H1 (cell line): ENCODE results near the gene ATP4A. TPM values are rescaled to one million over a fixed set of nuclear protein-coding genes. Genes with fewer than 3 reads are reported as not detected.

Experiments used
- CTCF ChIA-PET: fragments of 300-600 bp; sonication (Branson Sonifier 250); formaldehyde crosslinking; loops from one replicate; lab custom pipeline; 2021; ENCODE audit not compliant: partially characterized antibody; lab: Charles Lee
- POLR2A ChIA-PET: fragments of 300-600 bp; sonication (Branson Sonifier 250); formaldehyde crosslinking; loops from one replicate; lab custom pipeline; 2021; ENCODE audit warnings: inconsistent platforms; ENCODE audit not compliant: partially characterized antibody; lab: Charles Lee
- DNase-seq, 2 experiments: peaks; one replicate each; pipeline versions ENCODE4 v3.0.0 to v3.0.0-alpha.2; 2010 to 2022; ENCODE audit warnings: low spot score in 2 of 2, low read depth in 1 of 2, mixed read lengths in 1 of 2
- FAIRE-seq: peaks from 2 replicates; lab custom pipeline; 2011; peaks lifted over from hg19 to GRCh38; lab: Jason Lieb, UNC
- H2AFZ ChIP-seq: 2 replicates; pipeline ENCODE4 v1.8.1; 2012; ENCODE audit warnings: low read length, inconsistent platforms
- H2AK5ac ChIP-seq: 2 replicates; pipeline ENCODE4 v1.6.1; 2013; ENCODE audit warnings: low read depth, low read length
- H2BK120ac ChIP-seq: replicated peaks from 2 replicates; pipeline ENCODE3; 2013; ENCODE audit warnings: low read depth, low read length, inconsistent platforms
- H2BK12ac ChIP-seq: 2 replicates; pipeline ENCODE4 v1.6.1; 2013; ENCODE audit warnings: low read depth, low read length
- H2BK15ac ChIP-seq: 2 replicates; pipeline ENCODE4 v1.6.1; 2013; ENCODE audit warnings: low read length
- H2BK20ac ChIP-seq: 2 replicates; pipeline ENCODE4 v1.6.1; 2013; ENCODE audit warnings: low read length
- H2BK5ac ChIP-seq: 2 replicates; pipeline ENCODE4 v1.6.1; 2013; ENCODE audit warnings: low read depth, low read length
- H3K14ac ChIP-seq: 2 replicates; pipeline ENCODE4 v1.6.1; 2013; ENCODE audit warnings: inconsistent platforms; ENCODE audit not compliant: insufficient read length
- H3K18ac ChIP-seq: 2 replicates; pipeline ENCODE4 v1.6.1; 2013; ENCODE audit warnings: low read length; ENCODE audit errors: extremely low read depth
- H3K23ac ChIP-seq: 2 replicates; pipeline ENCODE4 v1.6.1; 2013; ENCODE audit warnings: inconsistent platforms; ENCODE audit not compliant: insufficient read length
- H3K23me2 ChIP-seq: 2 replicates; pipeline ENCODE4 v1.6.1; 2013; ENCODE audit warnings: low read depth, low read length
- H3K27ac ChIP-seq: 2 replicates; pipeline ENCODE4 v1.6.1; 2011; ENCODE audit warnings: low read depth, low read length, inconsistent platforms
- H3K27me3 ChIP-seq, 4 experiments: replicated peaks in 1 of 4; 1 replicate in 1 of 4; 2 replicates in 3 of 4; pipeline versions ENCODE4 v1.6.1 to v1.8.1; 2011 to 2013; ENCODE audit warnings: low read length in 3 of 4, mild to moderate bottlenecking in 3 of 4, inconsistent platforms in 2 of 4, mixed read lengths in 2 of 4, moderate library complexity in 1 of 4; ENCODE audit not compliant: control insufficient read depth in 3 of 4, insufficient read depth in 3 of 4; ENCODE audit errors: extremely low read depth in 1 of 4
- H3K36me3 ChIP-seq, 4 experiments: 2 replicates each; pipeline versions ENCODE4 v1.6.1 to v1.8.1; 2011 to 2013; ENCODE audit warnings: mild to moderate bottlenecking in 4 of 4, low read length in 3 of 4, moderate library complexity in 2 of 4, control low read depth in 1 of 4, inconsistent platforms in 1 of 4; ENCODE audit not compliant: insufficient read depth in 4 of 4, control insufficient read depth in 2 of 4
- H3K4ac ChIP-seq: replicated peaks from 2 replicates; pipeline ENCODE3; 2013; ENCODE audit warnings: low read length, low read depth, mixed read lengths, inconsistent platforms; ENCODE audit not compliant: insufficient read length
- H3K4me1 ChIP-seq, 4 experiments: replicated peaks in 1 of 4; 1 replicate in 1 of 4; 2 replicates in 3 of 4; pipeline versions ENCODE4 v1.6.1 to v1.8.1; 2011 to 2013; ENCODE audit warnings: low read length in 3 of 4, inconsistent platforms in 2 of 4, mixed read lengths in 1 of 4; ENCODE audit not compliant: insufficient read depth in 4 of 4, control insufficient read depth in 3 of 4
- H3K4me2 ChIP-seq, 2 experiments: 2 replicates each; pipeline versions ENCODE4 v1.6.1 to v1.8.1; 2011 to 2013; ENCODE audit warnings: low read depth in 2 of 2, low read length in 2 of 2, control low read depth in 1 of 2, inconsistent platforms in 1 of 2, mild to moderate bottlenecking in 1 of 2; ENCODE audit not compliant: insufficient read depth in 1 of 2
- H3K4me3 ChIP-seq, 4 experiments: fragments of 200-600, 300-600 bp in 1 of 4; sonication (generic), shearing (Covaris generic), sonication (Bioruptor Twin) in 1 of 4; 2 replicates each; pipeline versions ENCODE4 v1.5.1 to v1.8.1; 2011 to 2016; ENCODE audit warnings: low read length in 4 of 4, low read depth in 3 of 4, control low read depth in 2 of 4, inconsistent platforms in 2 of 4, mild to moderate bottlenecking in 2 of 4, mixed read lengths in 1 of 4, moderate library complexity in 1 of 4; ENCODE audit not compliant: insufficient read depth in 2 of 4; ENCODE audit errors: extremely low read depth in 1 of 4
- H3K56ac ChIP-seq: replicated peaks from 2 replicates; pipeline ENCODE3; 2013; ENCODE audit warnings: low read depth, mild to moderate bottlenecking, mixed read lengths, low read length, inconsistent platforms; ENCODE audit not compliant: insufficient read length
- H3K79me1 ChIP-seq: 2 replicates; pipeline ENCODE4 v1.6.1; 2013; ENCODE audit warnings: low read depth, low read length, control low read depth
- H3K79me2 ChIP-seq, 2 experiments: 2 replicates each; pipeline versions ENCODE4 v1.6.1 to v1.8.1; 2012 to 2013; ENCODE audit warnings: low read length in 2 of 2, mild to moderate bottlenecking in 2 of 2, inconsistent platforms in 1 of 2; ENCODE audit not compliant: insufficient read depth in 2 of 2, control insufficient read depth in 1 of 2
- H3K9ac ChIP-seq, 4 experiments: replicated peaks in 1 of 4; 1 replicate in 1 of 4; 2 replicates in 3 of 4; pipeline versions ENCODE4 v1.6.1 to v1.8.1; 2011 to 2013; ENCODE audit warnings: low read depth in 3 of 4, low read length in 3 of 4, control low read depth in 2 of 4, mild to moderate bottlenecking in 2 of 4, moderate library complexity in 2 of 4, inconsistent platforms in 1 of 4; ENCODE audit errors: extremely low read depth in 1 of 4
- H3K9me3 ChIP-seq, 2 experiments: 2 replicates each; pipeline versions ENCODE4 v1.6.1 to v1.8.1; 2012 to 2013; ENCODE audit warnings: mild to moderate bottlenecking in 2 of 2, moderate library complexity in 2 of 2, control low read depth in 1 of 2, inconsistent platforms in 1 of 2, low read depth in 1 of 2, low read length in 1 of 2, mixed read lengths in 1 of 2; ENCODE audit not compliant: insufficient read depth in 2 of 2
- H4K20me1 ChIP-seq, 2 experiments: replicated peaks in 1 of 2; 2 replicates each; pipeline versions ENCODE3 to v1.8.1; 2011 to 2013; ENCODE audit warnings: inconsistent platforms in 2 of 2, low read length in 2 of 2, mild to moderate bottlenecking in 1 of 2; ENCODE audit not compliant: insufficient read depth in 2 of 2, control insufficient read depth in 1 of 2
- H4K5ac ChIP-seq: 2 replicates; pipeline ENCODE4 v1.6.1; 2013; ENCODE audit warnings: low read length, low read depth, mixed read lengths, inconsistent platforms; ENCODE audit not compliant: insufficient read length
- H4K8ac ChIP-seq: 2 replicates; pipeline ENCODE4 v1.8.0; 2013; ENCODE audit warnings: mild to moderate bottlenecking, moderate library complexity, low read length, inconsistent platforms; ENCODE audit not compliant: insufficient read depth; ENCODE audit errors: extremely low read depth
- H4K91ac ChIP-seq: replicated peaks from 2 replicates; pipeline ENCODE3; 2013; ENCODE audit warnings: low read length, mixed read lengths, inconsistent platforms; ENCODE audit not compliant: insufficient read length
- ASH2L ChIP-seq: fragments of 200-600, 300-600 bp; sonication (generic); IDR thresholded peaks from one replicate; pipeline ENCODE4 v1.7.1; 2017; ENCODE audit warnings: low read length
- BRCA1 ChIP-seq: IDR thresholded peaks from 2 replicates; pipeline ENCODE4 v1.6.1; 2012; ENCODE audit warnings: low read depth, low read length, improper control_type of control experiment
- GABPA ChIP-seq: IDR thresholded peaks from 2 replicates; pipeline ENCODE4 v1.6.1; 2011; ENCODE audit warnings: mild to moderate bottlenecking, low read length, moderate library complexity, borderline replicate concordance; ENCODE audit not compliant: insufficient read depth
- JUN ChIP-seq: IDR thresholded peaks from 2 replicates; pipeline ENCODE4 v1.6.1; 2011; ENCODE audit warnings: low read depth, mild to moderate bottlenecking, improper control_type of control experiment, low read length
- POLR2A ChIP-seq, 2 experiments: IDR thresholded peaks; 1 replicate in 1 of 2; 2 replicates in 1 of 2; pipeline ENCODE4 v1.6.1; 2011; ENCODE audit warnings: low read depth in 2 of 2, low read length in 2 of 2, mild to moderate bottlenecking in 2 of 2; ENCODE audit errors: control extremely low read depth in 1 of 2
- SIN3A ChIP-seq, 2 experiments: IDR thresholded peaks in 1 of 2; conservative IDR thresholded peaks in 1 of 2; 2 replicates each; pipeline ENCODE4 v1.6.1; 2011 to 2012; ENCODE audit warnings: low read length in 2 of 2, improper control_type of control experiment in 1 of 2, low read depth in 1 of 2, mild to moderate bottlenecking in 1 of 2
- SP4 ChIP-seq: IDR thresholded peaks from 2 replicates; pipeline ENCODE4 v1.6.1; 2012; ENCODE audit warnings: low read length, inconsistent platforms
- TAF7 ChIP-seq: optimal IDR thresholded peaks from 2 replicates; pipeline ENCODE3; 2011; ENCODE audit warnings: low read depth, mild to moderate bottlenecking, inconsistent platforms, low read length, moderate library complexity, borderline replicate concordance
- WGBS, 2 experiments: shearing (Covaris generic) in 1 of 2; methylation state at CpG; one replicate each; pipeline versions ENCODE4 v1.1.6 to v1.1.7; 2013 to 2015; ENCODE audit warnings: low lambda C conversion rate in 2 of 2, mixed read lengths in 2 of 2, inconsistent platforms in 1 of 2, low coverage in 1 of 2, missing lambda C conversion rate in 1 of 2; ENCODE audit not compliant: insufficient replicate concordance in 2 of 2, insufficient coverage in 1 of 2, insufficient read length in 1 of 2; ENCODE audit errors: extremely low coverage in 1 of 2, missing lambda C conversion rate in 1 of 2; 5-methylcytosine and 5-hydroxymethylcytosine counted together
- polyA plus RNA-seq, 7 experiments: library from polyadenylated mRNA; depleted of rRNA in 3 of 7; stranded (reverse) in 5 of 7; unstranded in 2 of 7; fragments of >200 nt in 5 of 7; fragments of 200-250 nt in 2 of 7; gene quantifications; 1 replicate in 5 of 7; 2 replicates in 1 of 7; 4 replicates in 1 of 7; pipeline versions ENCODE4 v1.2.1 to v1.2.3, GENCODE V29; 2011 to 2013; ENCODE audit warnings: missing spikeins in 2 of 7, mixed read lengths in 2 of 7
- total RNA-seq: library from RNA; stranded (reverse); fragmentation: NEBNext Ultra II Directional; extraction: Animal tissue kit (Norgen Biotek cat#: 25700); gene quantifications from 2 replicates; pipeline ENCODE4 v1.2.1, GENCODE V29; 2021
- TF ChIP-seq, protein P1 (sequence below), 3 experiments: IDR thresholded peaks; 1 replicate in 2 of 3; 2 replicates in 1 of 3; pipeline versions ENCODE4 v1.5.1 to v1.6.1; 2011; ENCODE audit warnings: low read length in 3 of 3, mild to moderate bottlenecking in 3 of 3, inconsistent platforms in 2 of 3, low read depth in 1 of 3, moderate library complexity in 1 of 3; ENCODE audit not compliant: insufficient read depth in 1 of 3; ENCODE audit errors: control extremely low read depth in 1 of 3
- TF ChIP-seq, protein P2 (sequence below): IDR thresholded peaks from 2 replicates; pipeline ENCODE4 v1.6.1; 2011; ENCODE audit warnings: low read length, improper control_type of control experiment

Gene ATP4A
- total and polyA plus RNA-seq, 2 of the 8 experiments (the other 6 are each of a cell fraction or from before 2014, with no cell fraction given): 0.50 to 1.2 TPM

DNA sequence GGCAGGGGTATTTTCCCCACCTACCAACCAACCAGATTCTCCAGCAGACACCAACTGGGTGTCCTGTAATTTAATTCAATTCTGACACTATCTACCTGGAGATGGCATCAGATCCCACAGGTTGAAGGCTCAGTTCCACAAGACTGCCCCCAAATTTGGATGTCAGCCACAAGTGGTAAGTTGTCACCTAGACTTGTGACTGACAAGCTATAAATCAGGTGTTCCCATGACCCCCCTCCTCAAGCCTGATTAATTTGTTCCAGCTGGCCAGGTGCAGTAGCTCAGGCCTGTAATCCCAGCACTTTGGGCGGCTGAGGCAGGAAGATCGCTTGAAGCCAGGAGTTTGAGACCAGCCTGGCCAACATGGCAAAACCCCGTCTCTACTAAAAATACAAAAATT, 38.5 kb upstream of the ATP4A start:
- H2BK5ac ChIP-seq: no peak overlapping the region
- H3K9me3 ChIP-seq: no peaks in the 10 kb centered on the region; a peak in 2 of 4 replicates
- ChIA-PET POLR2A (interaction anchor here (0.8 kb wide), 1 partner anchor 28 kb away, joined by 3 read pairs; no protein-coding TSS in a partner anchor), CTCF (interaction anchor here (0.6 to 1.3 kb wide), 4 partner anchors 9 to 117 kb away, joined by 3 to 4 read pairs (median 4); no protein-coding TSS in a partner anchor)
- H3K27me3 ChIP-seq: peaks cover 0 to 3% (median 0%) of the 10 kb centered on the region in 4 experiments; a peak in 2 of 7 replicates
- no peaks in the 10 kb centered on the region for H3K79me2 ChIP-seq
- H3K4me2 ChIP-seq: no peak overlapping the region
- H2AK5ac ChIP-seq: no peak overlapping the region
- no peaks in the 10 kb centered on the region; the same call in 1 of the 2 replicates for H3K23me2 ChIP-seq
- H3K4me3 ChIP-seq: no peak overlapping the region
- no peak overlapping the region for H3K27ac ChIP-seq
- no peaks in the 10 kb centered on the region for H3K4me1 ChIP-seq
- H2BK15ac ChIP-seq: no peak overlapping the region
- no peaks in the 10 kb centered on the region for H3K79me1 ChIP-seq
- no peak overlapping the region for H2AFZ ChIP-seq
- H4K20me1 ChIP-seq: peaks cover 0 to 1% of the 10 kb centered on the region in 2 experiments
- no peaks in the 10 kb centered on the region for H3K36me3 ChIP-seq
- H2BK12ac ChIP-seq: no peak overlapping the region
- no peak overlapping the region for H3K14ac ChIP-seq
- no peak overlapping the region for H3K56ac ChIP-seq
- no peak overlapping the region for H2BK120ac ChIP-seq
- no peak overlapping the region for H3K4ac ChIP-seq
- no peak overlapping the region for H4K5ac ChIP-seq
- H4K8ac ChIP-seq: no peak overlapping the region
- DNase-seq (no peak), FAIRE-seq (no peak)
- 89% methylated on average over 3 of the region's 3 CpGs; no CpG with 5 or more reads in 1 of the 2 experiments for WGBS, 2 experiments
- H4K91ac ChIP-seq: no peak overlapping the region
- H3K18ac ChIP-seq: no peak overlapping the region
- no peak overlapping the region for H3K9ac ChIP-seq
- no peak overlapping the region for H2BK20ac ChIP-seq
- no peak overlapping the region for H3K23ac ChIP-seq
- TF ChIP-seq, protein P1, sequence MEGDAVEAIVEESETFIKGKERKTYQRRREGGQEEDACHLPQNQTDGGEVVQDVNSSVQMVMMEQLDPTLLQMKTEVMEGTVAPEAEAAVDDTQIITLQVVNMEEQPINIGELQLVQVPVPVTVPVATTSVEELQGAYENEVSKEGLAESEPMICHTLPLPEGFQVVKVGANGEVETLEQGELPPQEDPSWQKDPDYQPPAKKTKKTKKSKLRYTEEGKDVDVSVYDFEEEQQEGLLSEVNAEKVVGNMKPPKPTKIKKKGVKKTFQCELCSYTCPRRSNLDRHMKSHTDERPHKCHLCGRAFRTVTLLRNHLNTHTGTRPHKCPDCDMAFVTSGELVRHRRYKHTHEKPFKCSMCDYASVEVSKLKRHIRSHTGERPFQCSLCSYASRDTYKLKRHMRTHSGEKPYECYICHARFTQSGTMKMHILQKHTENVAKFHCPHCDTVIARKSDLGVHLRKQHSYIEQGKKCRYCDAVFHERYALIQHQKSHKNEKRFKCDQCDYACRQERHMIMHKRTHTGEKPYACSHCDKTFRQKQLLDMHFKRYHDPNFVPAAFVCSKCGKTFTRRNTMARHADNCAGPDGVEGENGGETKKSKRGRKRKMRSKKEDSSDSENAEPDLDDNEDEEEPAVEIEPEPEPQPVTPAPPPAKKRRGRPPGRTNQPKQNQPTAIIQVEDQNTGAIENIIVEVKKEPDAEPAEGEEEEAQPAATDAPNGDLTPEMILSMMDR (IDR thresholded peaks at IDR 0.05; ENCODE audit: control extremely low read depth in 1 of 3, insufficient read depth in 1 of 3, low read depth in 1 of 3, low read length in 3 of 3): no peak
- no peak for TF ChIP-seq SP4
- TF ChIP-seq, protein P2, sequence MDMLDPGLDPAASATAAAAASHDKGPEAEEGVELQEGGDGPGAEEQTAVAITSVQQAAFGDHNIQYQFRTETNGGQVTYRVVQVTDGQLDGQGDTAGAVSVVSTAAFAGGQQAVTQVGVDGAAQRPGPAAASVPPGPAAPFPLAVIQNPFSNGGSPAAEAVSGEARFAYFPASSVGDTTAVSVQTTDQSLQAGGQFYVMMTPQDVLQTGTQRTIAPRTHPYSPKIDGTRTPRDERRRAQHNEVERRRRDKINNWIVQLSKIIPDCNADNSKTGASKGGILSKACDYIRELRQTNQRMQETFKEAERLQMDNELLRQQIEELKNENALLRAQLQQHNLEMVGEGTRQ: no peak
- TF ChIP-seq GABPA: no peak
- no peak for TF ChIP-seq JUN
- TF ChIP-seq POLR2A (IDR thresholded peaks at IDR 0.05; ENCODE audit: control extremely low read depth in 1 of 2, low read depth in 2 of 2, low read length in 2 of 2): no peak
- no peak for TF ChIP-seq SIN3A (conservative IDR thresholded peaks at IDR 0.05 in 1 of 2, IDR thresholded peaks at IDR 0.05 in 1 of 2; ENCODE audit: low read depth in 1 of 2, low read length in 2 of 2)
- TF ChIP-seq ASH2L: no peak
- TF ChIP-seq BRCA1: no peak
- no peak for TF ChIP-seq TAF7
